K562 (cell line): Measurements from ENCODE around the gene CCDC136. TPM values are rescaled to one million over a fixed set of nuclear protein-coding genes. Genes with fewer than 3 reads are reported as not detected.

Experiments
- ATAC-seq: fragments of 200-7000 bp; cut with Tn5 transposase; 3 replicates; pipeline ENCODE4 v1.9.1; 2020; ENCODE audit warnings: moderate library complexity
- BruUV-seq: library from RNA; stranded (reverse); fragments of 400-500 nt; replicated peaks from 2 replicates; lab custom pipeline; 2021; lab: Mats Ljungman, UMichigan
- CTCF ChIA-PET: fragments of 300-600 bp; formaldehyde crosslinking; extraction: SDS; loops from one replicate; lab custom pipeline; 2021; ENCODE audit warnings: low intra/inter-chr PET ratio; lab: Yijun Ruan, JAX
- POLR2A ChIA-PET: fragments of 300-600, 350-650 bp; sonication (Branson Sonifier 250); formaldehyde crosslinking; extraction: SDS; loops from one replicate; lab custom pipeline; 2021; ENCODE audit warnings: antibody characterized with exemption, inconsistent platforms; lab: Yijun Ruan, JAX
- DNase-seq, 4 experiments: peaks; one replicate each; pipeline versions ENCODE4 v3.0.0 to v3.0.0-alpha.2; 2011 to 2018; ENCODE audit warnings: low spot score in 3 of 4, mixed read lengths in 3 of 4; ENCODE audit errors: extremely low read depth in 1 of 4
- FAIRE-seq: peaks from 2 replicates; lab custom pipeline; 2011; peaks lifted over from hg19 to GRCh38; lab: Jason Lieb, UNC
- H2AFZ ChIP-seq: 2 replicates; pipeline ENCODE4 v1.6.0; 2011; ENCODE audit warnings: low read depth, low read length, control low read depth, inconsistent platforms
- H3K27ac ChIP-seq: fragments of 200-600 bp; 3 replicates; pipeline ENCODE4 v1.8.0; 2011; ENCODE audit warnings: low read depth, mild to moderate bottlenecking, control low read depth, inconsistent platforms, low read length, moderate library complexity, mixed read lengths; ENCODE audit errors: extremely low read depth
- H3K27me3 ChIP-seq, 2 experiments: fragments of 300-600 bp in 1 of 2; 2 replicates in 1 of 2; 3 replicates in 1 of 2; pipeline versions ENCODE4 v1.6.0 to v1.8.0; 2011; ENCODE audit warnings: inconsistent platforms in 2 of 2, low read length in 2 of 2, mild to moderate bottlenecking in 1 of 2, mixed read lengths in 1 of 2, moderate library complexity in 1 of 2; ENCODE audit not compliant: control insufficient read depth in 2 of 2, insufficient read depth in 2 of 2
- H3K36me3 ChIP-seq: fragments of 300-600 bp; 3 replicates; pipeline ENCODE4 v1.8.0; 2011; ENCODE audit warnings: mild to moderate bottlenecking, low read length, inconsistent platforms; ENCODE audit not compliant: control insufficient read depth, insufficient read depth
- H3K4me1 ChIP-seq, 2 experiments: fragments of 200-600 bp in 1 of 2; replicated peaks in 1 of 2; 2 replicates in 1 of 2; 3 replicates in 1 of 2; pipeline versions ENCODE4 v1.5.1 to v1.8.0; 2011; ENCODE audit warnings: inconsistent platforms in 2 of 2, low read length in 2 of 2, mild to moderate bottlenecking in 1 of 2, mixed read lengths in 1 of 2, moderate library complexity in 1 of 2; ENCODE audit not compliant: control insufficient read depth in 2 of 2, insufficient read depth in 2 of 2
- H3K4me2 ChIP-seq: 2 replicates; pipeline ENCODE4 v1.6.1; 2011; ENCODE audit warnings: low read length, control low read depth, inconsistent platforms, mixed read lengths; ENCODE audit not compliant: insufficient read depth
- H3K4me3 ChIP-seq: fragments of 200-600 bp; sonication (generic), shearing (Covaris generic); 2 replicates; pipeline ENCODE4 v1.5.1; 2016; ENCODE audit warnings: control low read depth, inconsistent platforms
- H3K79me2 ChIP-seq: fragments of 200-600 bp; 3 replicates; pipeline ENCODE4 v1.8.0; 2011; ENCODE audit warnings: low read length, inconsistent platforms; ENCODE audit not compliant: control insufficient read depth, insufficient read depth
- H3K9ac ChIP-seq, 2 experiments: 2 replicates each; pipeline versions ENCODE4 v1.6.0 to v1.6.1; 2011; ENCODE audit warnings: low read depth in 2 of 2, low read length in 2 of 2, control low read depth in 1 of 2, inconsistent platforms in 1 of 2, mild to moderate bottlenecking in 1 of 2, mixed read lengths in 1 of 2; ENCODE audit not compliant: insufficient read depth in 1 of 2
- H3K9me1 ChIP-seq: one replicate; pipeline ENCODE4 v1.6.0; 2011; ENCODE audit warnings: inconsistent platforms, mild to moderate bottlenecking, low read length, moderate library complexity; ENCODE audit not compliant: control insufficient read depth, insufficient read depth
- H3K9me3 ChIP-seq: replicated peaks from 2 replicates; pipeline ENCODE4 v1.5.1; 2011; ENCODE audit warnings: low read depth, low read length, inconsistent platforms; ENCODE audit not compliant: control insufficient read depth, insufficient read depth
- H4K20me1 ChIP-seq: replicated peaks from 2 replicates; pipeline ENCODE4 v1.6.1; 2011; ENCODE audit warnings: low read length, inconsistent platforms, mixed read lengths; ENCODE audit not compliant: control insufficient read depth, insufficient read depth
- CBFB ChIP-seq: sonication (generic); formaldehyde crosslinking; IDR thresholded peaks from 2 replicates; pipeline ENCODE4 v1.4.0; 2020; ENCODE audit warnings: mild to moderate bottlenecking, missing genetic modification reagents
- CC2D1A ChIP-seq: fragments of 450-650 bp; IDR thresholded peaks from 2 replicates; pipeline ENCODE4 v1.6.1; 2017; ENCODE audit warnings: mild to moderate bottlenecking
- CHCHD3 ChIP-seq: fragments of 250-450 bp; sonication (Bioruptor Pico); IDR thresholded peaks from 2 replicates; pipeline ENCODE4 v2.1.2; 2022; ENCODE audit warnings: mild to moderate bottlenecking
- CHD4 ChIP-seq: fragments of 200-600 bp; sonication (generic); IDR thresholded peaks from 3 replicates; pipeline ENCODE4 v1.6.1; 2012; ENCODE audit warnings: low read depth, mild to moderate bottlenecking, mixed read lengths, low read length, inconsistent platforms; ENCODE audit not compliant: insufficient read depth, insufficient replicate concordance, poor library complexity, severe bottlenecking
- CXXC5 ChIP-seq: fragments of 250-450 bp; sonication (Bioruptor Pico); IDR thresholded peaks from 2 replicates; pipeline ENCODE4 v1.8.0; 2022; ENCODE audit warnings: inconsistent platforms, mild to moderate bottlenecking, moderate library complexity
- HNRNPH1 ChIP-seq: fragments of 200-400 bp; formaldehyde crosslinking; optimal IDR thresholded peaks from 2 replicates; pipeline ENCODE3; 2017; ENCODE audit warnings: low read depth, mild to moderate bottlenecking, low read length, moderate library complexity
- KAT7 ChIP-seq: sonication (generic); formaldehyde crosslinking; IDR thresholded peaks from 2 replicates; pipeline ENCODE4 v1.8.0; 2022; ENCODE audit warnings: missing genetic modification reagents, mild to moderate bottlenecking, borderline replicate concordance
- KHSRP ChIP-seq: fragments of 450-650 bp; IDR thresholded peaks from 2 replicates; pipeline ENCODE4 v1.6.1; 2017
- NFXL1 ChIP-seq: fragments of 450-650 bp; formaldehyde crosslinking; IDR thresholded peaks from 2 replicates; pipeline ENCODE4 v1.4.0; 2021; ENCODE audit warnings: mild to moderate bottlenecking
- RB1 ChIP-seq: fragments of 450-650 bp; IDR thresholded peaks from 2 replicates; pipeline ENCODE4 v1.6.1; 2017; ENCODE audit warnings: low read depth, mild to moderate bottlenecking
- ZFP30 ChIP-seq: fragments of 250-450 bp; sonication (Bioruptor Pico); IDR thresholded peaks from 2 replicates; pipeline ENCODE4 v1.8.0; 2022; ENCODE audit warnings: moderate library complexity, mild to moderate bottlenecking, inconsistent platforms, borderline replicate concordance
- ZNF134 ChIP-seq: fragments of 250-450 bp; sonication (Bioruptor Pico); conservative IDR thresholded peaks from 2 replicates; pipeline ENCODE4 v1.4.0; 2020
- ZNF282 ChIP-seq: sonication (generic); formaldehyde crosslinking; IDR thresholded peaks from 2 replicates; pipeline ENCODE4 v1.8.1; 2023; ENCODE audit warnings: missing genetic modification reagents
- ZNF707 ChIP-seq: fragments of 250-450 bp; sonication (Bioruptor Pico); conservative IDR thresholded peaks from 2 replicates; pipeline ENCODE4 v1.8.0; 2022; ENCODE audit warnings: inconsistent platforms, mild to moderate bottlenecking, moderate library complexity
- ZZZ3 ChIP-seq: fragments of 450-650 bp; IDR thresholded peaks from 2 replicates; pipeline ENCODE4 v1.6.1; 2016; ENCODE audit warnings: antibody characterized with exemption, mild to moderate bottlenecking, moderate library complexity
- WGBS: fragments of 100-300 bp; shearing (Covaris generic); methylation state at CpG from one replicate; pipeline ENCODE4 v1.1.6; 2016; ENCODE audit warnings: low coverage, mixed read lengths; ENCODE audit not compliant: insufficient coverage; ENCODE audit errors: missing lambda C conversion rate; 5-methylcytosine and 5-hydroxymethylcytosine counted together
- in situ Hi-C: fragments of 300-500 bp; cut with MboI; formaldehyde crosslinking; loops from 4 replicates; pipeline ENCODE4 v1.15.0; 2018; ENCODE audit warnings: inconsistent platforms, mixed read lengths
- intact Hi-C: fragments of 100-400 bp; cut with micrococcal nuclease; formaldehyde crosslinking; loops from 2 replicates; pipeline ENCODE4 v1.14.2; 2022
- polyA plus RNA-seq, 8 experiments: library from polyadenylated mRNA; depleted of rRNA in 4 of 8; stranded (reverse) in 5 of 8; unstranded in 3 of 8; fragments of >200 nt; fragmentation: Nextera tagmentation in 2 of 8; fragmentation: Illumina TruSeq in 1 of 8; extraction: Ambion mirVana in 2 of 8; extraction: Trizol in 1 of 8; gene quantifications; 2 replicates each; pipeline versions ENCODE4 v1.2.1 to v1.2.3, GENCODE V29; 2011 to 2014; ENCODE audit warnings: inconsistent platforms in 1 of 8, missing spikeins in 1 of 8
- total RNA-seq, 7 experiments: library from RNA; depleted of rRNA in 6 of 7; stranded (reverse); fragments of >200 nt in 6 of 7; fragmentation: Illumina TruSeq in 2 of 7; extraction: Trizol in 2 of 7; gene quantifications; 2 replicates each; pipeline versions ENCODE4 v1.2.1 to v1.2.3, GENCODE V29; 2011 to 2021; ENCODE audit warnings: low replicate concordance in 1 of 7
- TF ChIP-seq, protein P1 (sequence below), 2 experiments: IDR thresholded peaks; 2 replicates each; pipeline ENCODE4 v1.6.1; 2011; ENCODE audit warnings: borderline replicate concordance in 1 of 2, control low read depth in 1 of 2, low read depth in 1 of 2, low read length in 1 of 2, mild to moderate bottlenecking in 1 of 2, mixed read lengths in 1 of 2, moderate library complexity in 1 of 2; ENCODE audit not compliant: insufficient read depth in 1 of 2, insufficient read length in 1 of 2, poor library complexity in 1 of 2, severe bottlenecking in 1 of 2; ENCODE audit errors: extremely low read depth in 1 of 2
- TF ChIP-seq, protein P2 (sequence below): fragments of 450-650 bp; IDR thresholded peaks from 2 replicates; pipeline ENCODE4 v1.6.1; 2017; ENCODE audit warnings: antibody characterized with exemption
- TF ChIP-seq, protein P3 (sequence below): sonication (generic); formaldehyde crosslinking; IDR thresholded peaks from 2 replicates; pipeline ENCODE4 v1.8.0; 2022; ENCODE audit warnings: mild to moderate bottlenecking, low read depth, missing genetic modification reagents

The CCDC136 gene
- total and polyA plus RNA-seq, 9 of the 15 experiments (the other 6 are each of a cell fraction or from before 2014, with no cell fraction given), result 2.4 to 40.8 (median 26.5) TPM

DNA sequence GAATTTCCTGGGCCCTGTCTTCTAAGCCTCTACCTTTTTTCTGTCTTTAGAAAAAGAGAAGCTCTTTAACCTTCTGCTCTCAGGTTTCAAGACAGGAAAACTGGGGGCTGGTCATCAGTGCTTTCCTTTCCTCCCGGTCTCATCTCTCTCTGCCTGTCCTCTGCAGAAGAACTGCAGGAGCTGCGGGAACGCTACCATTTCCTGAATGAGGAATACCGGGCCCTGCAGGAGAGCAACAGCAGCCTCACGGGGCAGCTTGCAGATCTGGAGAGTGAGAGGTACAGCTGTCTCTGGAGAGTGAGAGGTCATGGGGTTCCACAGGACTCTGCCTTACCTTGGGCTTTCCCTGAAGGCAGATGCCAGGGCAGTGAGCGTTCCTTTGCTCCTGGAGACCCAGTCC is 12.7 kb downstream of the CCDC136 start:
- no peak for FAIRE-seq
- DNase-seq, result no peak
- no peaks in the 10 kb centered on the region for H3K9me3 ChIP-seq
- in situ Hi-C loops (no loop called here), intact Hi-C loops (no loop called here)
- no peaks in the 10 kb centered on the region for H4K20me1 ChIP-seq
- no peak overlapping the region for H3K27ac ChIP-seq
- H3K4me3 ChIP-seq, result no peak overlapping the region
- BruUV-seq, result no TSS peak
- H2AFZ ChIP-seq, result no peak overlapping the region
- H3K27me3 ChIP-seq, result no peaks in the 10 kb centered on the region
- peak overlapping the region in 1 of 2 experiments; percentile 28; a peak in 1 of 4 replicates for H3K9ac ChIP-seq
- no peaks in the 10 kb centered on the region; a peak in 1 of 5 replicates for H3K4me1 ChIP-seq
- H3K36me3 ChIP-seq, result peaks cover 68% of the 10 kb centered on the region
- H3K4me2 ChIP-seq, result no peak overlapping the region
- ChIA-PET POLR2A (interaction anchor here (0.6 to 1.4 kb wide), 4 partner anchors 8 to 27 kb away, joined by 3 to 5 read pairs (median 4); no protein-coding TSS in a partner anchor), CTCF (no interaction called here)
- no peak; the same call in 2 of the 3 replicates for ATAC-seq
- 74% methylated on average over 6 of the region's 6 CpGs for WGBS
- H3K79me2 ChIP-seq, result no peaks in the 10 kb centered on the region
- no peaks in the 10 kb centered on the region for H3K9me1 ChIP-seq
- TF ChIP-seq HNRNPH1 (no peak), CHD4 (no peak), KHSRP (no peak), CHCHD3 (CRISPR knock-in tag) (no peak), ZNF134 (no peak), CBFB (CRISPR knock-in tag) (no peak), CXXC5 (CRISPR knock-in tag) (no peak), KAT7 (CRISPR knock-in tag) (no peak), ZNF707 (CRISPR knock-in tag) (no peak), CC2D1A (no peak), RB1 (no peak), ZFP30 (CRISPR knock-in tag) (no peak), ZZZ3 (no peak), ZNF282 (CRISPR knock-in tag) (no peak), NFXL1 (CRISPR knock-in tag) (no peak)
- TF ChIP-seq, protein P1, sequence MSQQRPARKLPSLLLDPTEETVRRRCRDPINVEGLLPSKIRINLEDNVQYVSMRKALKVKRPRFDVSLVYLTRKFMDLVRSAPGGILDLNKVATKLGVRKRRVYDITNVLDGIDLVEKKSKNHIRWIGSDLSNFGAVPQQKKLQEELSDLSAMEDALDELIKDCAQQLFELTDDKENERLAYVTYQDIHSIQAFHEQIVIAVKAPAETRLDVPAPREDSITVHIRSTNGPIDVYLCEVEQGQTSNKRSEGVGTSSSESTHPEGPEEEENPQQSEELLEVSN (IDR thresholded peaks at IDR 0.05; ENCODE audit: borderline replicate concordance in 1 of 2, extremely low read depth in 1 of 2, insufficient read depth in 1 of 2, insufficient read length in 1 of 2, low read depth in 1 of 2, low read length in 1 of 2, poor library complexity in 1 of 2, severe bottlenecking in 1 of 2), result no peak
- TF ChIP-seq, protein P2, sequence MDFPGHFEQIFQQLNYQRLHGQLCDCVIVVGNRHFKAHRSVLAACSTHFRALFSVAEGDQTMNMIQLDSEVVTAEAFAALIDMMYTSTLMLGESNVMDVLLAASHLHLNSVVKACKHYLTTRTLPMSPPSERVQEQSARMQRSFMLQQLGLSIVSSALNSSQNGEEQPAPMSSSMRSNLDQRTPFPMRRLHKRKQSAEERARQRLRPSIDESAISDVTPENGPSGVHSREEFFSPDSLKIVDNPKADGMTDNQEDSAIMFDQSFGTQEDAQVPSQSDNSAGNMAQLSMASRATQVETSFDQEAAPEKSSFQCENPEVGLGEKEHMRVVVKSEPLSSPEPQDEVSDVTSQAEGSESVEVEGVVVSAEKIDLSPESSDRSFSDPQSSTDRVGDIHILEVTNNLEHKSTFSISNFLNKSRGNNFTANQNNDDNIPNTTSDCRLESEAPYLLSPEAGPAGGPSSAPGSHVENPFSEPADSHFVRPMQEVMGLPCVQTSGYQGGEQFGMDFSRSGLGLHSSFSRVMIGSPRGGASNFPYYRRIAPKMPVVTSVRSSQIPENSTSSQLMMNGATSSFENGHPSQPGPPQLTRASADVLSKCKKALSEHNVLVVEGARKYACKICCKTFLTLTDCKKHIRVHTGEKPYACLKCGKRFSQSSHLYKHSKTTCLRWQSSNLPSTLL, result no peak
- TF ChIP-seq, protein P3, sequence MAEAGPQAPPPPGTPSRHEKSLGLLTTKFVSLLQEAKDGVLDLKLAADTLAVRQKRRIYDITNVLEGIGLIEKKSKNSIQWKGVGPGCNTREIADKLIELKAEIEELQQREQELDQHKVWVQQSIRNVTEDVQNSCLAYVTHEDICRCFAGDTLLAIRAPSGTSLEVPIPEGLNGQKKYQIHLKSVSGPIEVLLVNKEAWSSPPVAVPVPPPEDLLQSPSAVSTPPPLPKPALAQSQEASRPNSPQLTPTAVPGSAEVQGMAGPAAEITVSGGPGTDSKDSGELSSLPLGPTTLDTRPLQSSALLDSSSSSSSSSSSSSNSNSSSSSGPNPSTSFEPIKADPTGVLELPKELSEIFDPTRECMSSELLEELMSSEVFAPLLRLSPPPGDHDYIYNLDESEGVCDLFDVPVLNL, result no peak
